Endothelial cell of umbilical vein (primary cell): Measurements from ENCODE around the gene ALOX5AP. TPM values are rescaled to one million over a fixed set of nuclear protein-coding genes. Genes with fewer than 3 reads are reported as not detected.

Source experiments
- BruUV-seq: library from RNA; stranded (reverse); fragments of 400-500 nt; replicated peaks from 2 replicates; lab custom pipeline; 2021; lab: Mats Ljungman, UMichigan
- CTCF ChIA-PET: fragments of 300-600, 350-600 bp; sonication (Branson Sonifier 250); formaldehyde crosslinking; loops from one replicate; lab custom pipeline; 2021; ENCODE audit warnings: antibody characterized with exemption, inconsistent platforms; lab: Charles Lee
- POLR2A ChIA-PET: fragments of 300-600, 350-600 bp; sonication (Branson Sonifier 250); formaldehyde crosslinking; loops from one replicate; lab custom pipeline; 2021; ENCODE audit warnings: antibody characterized with exemption, inconsistent platforms; lab: Charles Lee
- DNase-seq: peaks from one replicate; pipeline ENCODE4 v3.0.0-alpha.2; 2011; ENCODE audit warnings: low read depth, low spot score
- FAIRE-seq: peaks from 2 replicates; lab custom pipeline; 2011; peaks lifted over from hg19 to GRCh38; lab: Jason Lieb, UNC
- H2AFZ ChIP-seq: 2 replicates; pipeline ENCODE4 v1.6.0; 2012; ENCODE audit warnings: low read depth, low read length, control low read depth, inconsistent platforms
- H3K27ac ChIP-seq: 2 replicates; pipeline ENCODE4 v1.5.1; 2011; ENCODE audit warnings: low read depth, mild to moderate bottlenecking, control low read depth, low read length, moderate library complexity; ENCODE audit not compliant: insufficient read depth
- H3K27me3 ChIP-seq, 2 experiments: 2 replicates each; pipeline versions ENCODE4 v1.6.0 to v1.6.1; 2011; ENCODE audit warnings: low read length in 2 of 2, mixed read lengths in 1 of 2; ENCODE audit not compliant: control insufficient read depth in 2 of 2, insufficient read depth in 2 of 2
- H3K36me3 ChIP-seq, 2 experiments: 2 replicates in 1 of 2; 3 replicates in 1 of 2; pipeline ENCODE4 v1.5.1; 2011; ENCODE audit warnings: low read length in 2 of 2, mild to moderate bottlenecking in 1 of 2, moderate library complexity in 1 of 2; ENCODE audit not compliant: control insufficient read depth in 2 of 2, insufficient read depth in 2 of 2; ENCODE audit errors: extremely low read depth in 1 of 2
- H3K4me1 ChIP-seq: 3 replicates; pipeline ENCODE4 v1.5.1; 2011; ENCODE audit warnings: mild to moderate bottlenecking, low read length; ENCODE audit not compliant: control insufficient read depth, insufficient read depth; ENCODE audit errors: extremely low read depth
- H3K4me2 ChIP-seq: 2 replicates; pipeline ENCODE4 v1.6.1; 2011; ENCODE audit warnings: low read length, control low read depth, mixed read lengths; ENCODE audit not compliant: insufficient read depth
- H3K4me3 ChIP-seq, 3 experiments: fragments of 200-600 bp in 1 of 3; sonication (generic), shearing (Covaris generic) in 1 of 3; replicated peaks in 1 of 3; 2 replicates each; pipeline ENCODE4 v1.5.1; 2011 to 2016; ENCODE audit warnings: control low read depth in 3 of 3, low read length in 3 of 3, mild to moderate bottlenecking in 2 of 3, inconsistent platforms in 1 of 3, low read depth in 1 of 3, moderate library complexity in 1 of 3; ENCODE audit not compliant: insufficient read depth in 1 of 3
- H3K79me2 ChIP-seq: 2 replicates; pipeline ENCODE4 v1.6.0; 2012; ENCODE audit warnings: low read length, inconsistent platforms; ENCODE audit not compliant: control insufficient read depth, insufficient read depth
- H3K9ac ChIP-seq: replicated peaks from 2 replicates; pipeline ENCODE3; 2011; ENCODE audit warnings: low read length, control low read depth; ENCODE audit not compliant: insufficient read depth; ENCODE audit errors: extremely low read depth
- H3K9me1 ChIP-seq: replicated peaks from 3 replicates; pipeline ENCODE4 v1.6.0; 2011; ENCODE audit warnings: mild to moderate bottlenecking, low read length; ENCODE audit not compliant: control insufficient read depth, insufficient read depth; ENCODE audit errors: extremely low read depth
- H3K9me3 ChIP-seq: replicated peaks from 2 replicates; pipeline ENCODE4 v1.5.1; 2012; ENCODE audit warnings: low read length, inconsistent platforms; ENCODE audit not compliant: control insufficient read depth, insufficient read depth
- H4K20me1 ChIP-seq: replicated peaks from 2 replicates; pipeline ENCODE3; 2011; ENCODE audit warnings: mild to moderate bottlenecking, low read length; ENCODE audit not compliant: control insufficient read depth, insufficient read depth; ENCODE audit errors: extremely low read depth
- EZH2 ChIP-seq: IDR thresholded peaks from 2 replicates; pipeline ENCODE4 v1.6.1; 2012; ENCODE audit warnings: borderline replicate concordance, low read depth, mild to moderate bottlenecking, moderate library complexity, low read length, inconsistent platforms; ENCODE audit not compliant: severe bottlenecking
- FOS ChIP-seq: IDR thresholded peaks from 2 replicates; pipeline ENCODE4 v1.6.1; 2011; ENCODE audit warnings: mild to moderate bottlenecking, low read length, moderate library complexity, borderline replicate concordance; ENCODE audit not compliant: insufficient read depth
- GATA2 ChIP-seq: IDR thresholded peaks from 2 replicates; pipeline ENCODE4 v1.7.0; 2011; ENCODE audit warnings: low read depth, mild to moderate bottlenecking, moderate library complexity, mixed read lengths, low read length; ENCODE audit not compliant: insufficient read length, insufficient read depth
- JUN ChIP-seq: IDR thresholded peaks from 2 replicates; pipeline ENCODE4 v1.6.1; 2011; ENCODE audit warnings: borderline replicate concordance, low read depth; ENCODE audit not compliant: insufficient read length, insufficient read depth
- MYC ChIP-seq: IDR thresholded peaks from one replicate; pipeline ENCODE4 v1.6.1; 2011; ENCODE audit warnings: mild to moderate bottlenecking, low read depth, low read length
- POLR2A ChIP-seq: IDR thresholded peaks from 2 replicates; pipeline ENCODE4 v1.6.1; 2012; ENCODE audit warnings: low read depth, mild to moderate bottlenecking, control low read depth, low read length
- POLR2AphosphoS5 ChIP-seq: IDR thresholded peaks from 2 replicates; pipeline ENCODE4 v1.6.1; 2012; ENCODE audit warnings: low read depth, mild to moderate bottlenecking, control low read depth, low read length, moderate library complexity; ENCODE audit not compliant: insufficient read depth
- dilution Hi-C: fragments of 300-500 bp; cut with MboI; formaldehyde crosslinking; loops from one replicate; pipeline ENCODE4 v1.15.0; 2019; ENCODE audit warnings: low sequenced_read_pairs; ENCODE audit not compliant: extremely low pct_ligation_motif_present
- intact Hi-C: fragments of 100-400 bp; cut with micrococcal nuclease; formaldehyde crosslinking; loops from one replicate; pipeline ENCODE4 v1.10.0; 2022
- polyA plus RNA-seq, 4 experiments: library from polyadenylated mRNA; depleted of rRNA in 3 of 4; stranded (reverse) in 3 of 4; unstranded in 1 of 4; fragments of >200 nt; gene quantifications; 2 replicates each; pipeline versions ENCODE4 v1.2.1 to v1.2.3, GENCODE V29; 2011 to 2012; ENCODE audit warnings: missing spikeins in 1 of 4
- total RNA-seq: library from RNA; stranded (reverse); gene quantifications from 2 replicates; pipeline ENCODE4 v1.2.3, GENCODE V29; 2021
- TF ChIP-seq, protein P1 (sequence below): IDR thresholded peaks from 2 replicates; pipeline ENCODE4 v1.6.1; 2011; ENCODE audit not compliant: insufficient read depth, insufficient read length
- TF ChIP-seq, protein P2 (sequence below), 2 donors: IDR thresholded peaks; 1 replicate in 1 of 2; 2 replicates in 1 of 2; pipeline ENCODE4 v1.5.1; 2011; ENCODE audit warnings: low read length in 2 of 2, mild to moderate bottlenecking in 2 of 2, moderate library complexity in 2 of 2, control low read depth in 1 of 2, inconsistent platforms in 1 of 2, low read depth in 1 of 2; ENCODE audit not compliant: insufficient read depth in 1 of 2; ENCODE audit errors: extremely low read depth in 1 of 2

The ALOX5AP gene
- total and polyA plus RNA-seq, 2 donors (not counting 3 experiments of a cell fraction or from before 2014, with no cell fraction given) = 1.8 TPM; not detected in 1

DNA sequence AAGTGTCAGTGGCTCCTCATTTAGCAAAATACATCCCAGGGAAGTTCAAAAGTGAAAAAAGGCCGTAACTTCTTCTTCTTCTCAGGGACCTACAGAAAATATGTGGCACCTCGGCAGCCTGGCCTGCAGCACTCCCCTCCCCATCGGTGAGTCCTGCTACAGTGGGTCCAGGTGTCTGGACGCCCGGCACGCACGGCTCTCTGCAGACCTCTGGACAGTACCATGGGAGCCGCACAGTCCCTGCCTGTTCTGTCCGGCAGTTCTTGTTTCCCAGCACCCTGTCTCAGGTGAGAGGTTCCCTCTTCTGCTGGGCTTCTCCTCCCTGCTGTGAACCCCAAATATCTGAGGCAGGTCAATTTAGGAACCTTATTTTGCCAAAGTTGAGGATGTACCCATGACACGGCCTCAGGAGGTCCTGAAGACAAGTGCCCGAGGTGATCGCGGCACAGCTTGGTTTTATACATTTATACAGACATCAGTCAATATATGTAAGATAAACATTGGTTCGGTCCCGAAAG, 36.8 kb upstream of the ALOX5AP start:
- TF ChIP-seq GATA2 (no peak), EZH2 (no peak), POLR2A (no peak), FOS (no peak), MYC (no peak), JUN (no peak), POLR2AphosphoS5 (no peak)
- TF ChIP-seq, protein P1, sequence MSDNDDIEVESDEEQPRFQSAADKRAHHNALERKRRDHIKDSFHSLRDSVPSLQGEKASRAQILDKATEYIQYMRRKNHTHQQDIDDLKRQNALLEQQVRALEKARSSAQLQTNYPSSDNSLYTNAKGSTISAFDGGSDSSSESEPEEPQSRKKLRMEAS = no peak
- TF ChIP-seq, protein P2, sequence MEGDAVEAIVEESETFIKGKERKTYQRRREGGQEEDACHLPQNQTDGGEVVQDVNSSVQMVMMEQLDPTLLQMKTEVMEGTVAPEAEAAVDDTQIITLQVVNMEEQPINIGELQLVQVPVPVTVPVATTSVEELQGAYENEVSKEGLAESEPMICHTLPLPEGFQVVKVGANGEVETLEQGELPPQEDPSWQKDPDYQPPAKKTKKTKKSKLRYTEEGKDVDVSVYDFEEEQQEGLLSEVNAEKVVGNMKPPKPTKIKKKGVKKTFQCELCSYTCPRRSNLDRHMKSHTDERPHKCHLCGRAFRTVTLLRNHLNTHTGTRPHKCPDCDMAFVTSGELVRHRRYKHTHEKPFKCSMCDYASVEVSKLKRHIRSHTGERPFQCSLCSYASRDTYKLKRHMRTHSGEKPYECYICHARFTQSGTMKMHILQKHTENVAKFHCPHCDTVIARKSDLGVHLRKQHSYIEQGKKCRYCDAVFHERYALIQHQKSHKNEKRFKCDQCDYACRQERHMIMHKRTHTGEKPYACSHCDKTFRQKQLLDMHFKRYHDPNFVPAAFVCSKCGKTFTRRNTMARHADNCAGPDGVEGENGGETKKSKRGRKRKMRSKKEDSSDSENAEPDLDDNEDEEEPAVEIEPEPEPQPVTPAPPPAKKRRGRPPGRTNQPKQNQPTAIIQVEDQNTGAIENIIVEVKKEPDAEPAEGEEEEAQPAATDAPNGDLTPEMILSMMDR (IDR thresholded peaks at IDR 0.05; ENCODE audit: extremely low read depth in 1 of 2, insufficient read depth in 1 of 2, low read depth in 1 of 2, low read length in 2 of 2) = no peak
- Histone ChIP-seq H3K4me3 (no peak overlapping the region), H3K79me2 (no peaks in the 10 kb centered on the region), H3K4me1 (peaks cover 28% of the 10 kb centered on the region), H2AFZ (peak overlapping the region; percentile 98), H3K9me3 (no peaks in the 10 kb centered on the region), H4K20me1 (no peaks in the 10 kb centered on the region), H3K9ac (peak overlapping the region; percentile 56), H3K9me1 (no peaks in the 10 kb centered on the region), H3K4me2 (peak overlapping the region; percentile 96), H3K36me3 (no peaks in the 10 kb centered on the region), H3K27me3 (no peaks in the 10 kb centered on the region), H3K27ac (peak overlapping the region; percentile 60)
- dilution Hi-C loops = loop anchor here (25.0 kb wide), 1 partner anchor 89 kb away; no protein-coding TSS in a partner anchor
- POLR2A ChIA-PET = no interaction called here
- FAIRE-seq = no peak
- CTCF ChIA-PET = interaction anchor here (0.7 to 1.2 kb wide), 2 partner anchors 8 to 94 kb away, joined by 3 read pairs; no protein-coding TSS in a partner anchor
- intact Hi-C loops = no loop called here
- BruUV-seq = no TSS peak
- no peak for DNase-seq
